ENCODE data around the gene RAB24. TPM values are rescaled to one million over a fixed set of nuclear protein-coding genes. Genes with fewer than 3 reads are reported as not detected.

RAB24 gene
- total and polyA plus RNA-seq, 12 donors = 29.4 to 134 (median 51.6) TPM

DNA sequence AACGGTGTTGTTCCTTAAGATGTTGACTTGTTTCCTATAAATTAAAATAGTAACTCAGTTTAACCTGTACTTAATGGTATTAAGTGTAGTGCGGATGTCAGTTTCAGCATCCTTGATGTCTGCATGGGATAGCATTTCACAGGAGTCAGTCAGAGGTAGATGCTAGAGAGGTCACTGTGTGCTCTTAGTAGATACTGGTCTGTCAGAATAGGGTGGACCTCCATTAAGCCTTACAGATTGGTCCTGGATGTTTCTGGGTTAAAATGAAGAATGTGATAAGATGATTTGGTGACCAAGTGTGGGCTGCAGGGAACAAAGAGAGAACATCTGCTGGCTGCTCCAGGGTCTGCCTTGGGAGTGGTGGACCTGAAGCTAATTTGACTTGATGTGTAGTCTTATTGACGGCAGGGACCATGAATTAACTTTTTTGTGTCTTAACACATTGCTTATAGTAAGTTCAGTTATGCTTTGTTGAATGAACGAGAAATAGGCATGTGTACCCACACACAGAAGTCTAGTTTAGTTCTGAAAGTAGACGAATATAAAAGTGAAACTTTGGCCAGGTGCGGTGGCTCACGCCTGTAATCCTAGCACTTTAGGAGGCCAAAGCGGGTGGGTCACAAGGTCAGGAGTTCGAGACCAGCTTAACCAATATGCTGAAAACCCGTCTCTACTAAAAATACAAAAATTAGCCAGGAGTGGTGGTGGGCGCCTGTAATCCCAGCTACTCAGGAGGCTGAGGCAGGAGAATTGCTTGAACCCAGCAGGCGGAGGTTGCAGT lies 12.5 kb downstream of the RAB24 start:
- no peak for DNase-seq
- Histone ChIP-seq H3K4me3 (no peak overlapping the region), H3K27me3 (no peaks in the 10 kb centered on the region), H3K9me3 (replicated peaks in 1 of 3) (no peaks in the 10 kb centered on the region), H3K36me3 (replicated peaks in 1 of 2) (peaks cover 0 to 94% of the 10 kb centered on the region in 2 donors), H3K4me1 (replicated peaks in 1 of 2) (peaks cover 0 to 1% of the 10 kb centered on the region in 2 donors), H3K27ac (no peak overlapping the region)
- 93 to 95% (median 94%) methylated on average over 12 of the region's 12 CpGs for WGBS, 4 donors
- intact Hi-C loops (cut with DNase I) = no loop called here
- no peak for TF ChIP-seq POLR2A (IDR thresholded peaks at IDR 0.05)
- TF ChIP-seq, protein P1, sequence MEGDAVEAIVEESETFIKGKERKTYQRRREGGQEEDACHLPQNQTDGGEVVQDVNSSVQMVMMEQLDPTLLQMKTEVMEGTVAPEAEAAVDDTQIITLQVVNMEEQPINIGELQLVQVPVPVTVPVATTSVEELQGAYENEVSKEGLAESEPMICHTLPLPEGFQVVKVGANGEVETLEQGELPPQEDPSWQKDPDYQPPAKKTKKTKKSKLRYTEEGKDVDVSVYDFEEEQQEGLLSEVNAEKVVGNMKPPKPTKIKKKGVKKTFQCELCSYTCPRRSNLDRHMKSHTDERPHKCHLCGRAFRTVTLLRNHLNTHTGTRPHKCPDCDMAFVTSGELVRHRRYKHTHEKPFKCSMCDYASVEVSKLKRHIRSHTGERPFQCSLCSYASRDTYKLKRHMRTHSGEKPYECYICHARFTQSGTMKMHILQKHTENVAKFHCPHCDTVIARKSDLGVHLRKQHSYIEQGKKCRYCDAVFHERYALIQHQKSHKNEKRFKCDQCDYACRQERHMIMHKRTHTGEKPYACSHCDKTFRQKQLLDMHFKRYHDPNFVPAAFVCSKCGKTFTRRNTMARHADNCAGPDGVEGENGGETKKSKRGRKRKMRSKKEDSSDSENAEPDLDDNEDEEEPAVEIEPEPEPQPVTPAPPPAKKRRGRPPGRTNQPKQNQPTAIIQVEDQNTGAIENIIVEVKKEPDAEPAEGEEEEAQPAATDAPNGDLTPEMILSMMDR (IDR thresholded peaks at IDR 0.05) = no peak

DNA sequence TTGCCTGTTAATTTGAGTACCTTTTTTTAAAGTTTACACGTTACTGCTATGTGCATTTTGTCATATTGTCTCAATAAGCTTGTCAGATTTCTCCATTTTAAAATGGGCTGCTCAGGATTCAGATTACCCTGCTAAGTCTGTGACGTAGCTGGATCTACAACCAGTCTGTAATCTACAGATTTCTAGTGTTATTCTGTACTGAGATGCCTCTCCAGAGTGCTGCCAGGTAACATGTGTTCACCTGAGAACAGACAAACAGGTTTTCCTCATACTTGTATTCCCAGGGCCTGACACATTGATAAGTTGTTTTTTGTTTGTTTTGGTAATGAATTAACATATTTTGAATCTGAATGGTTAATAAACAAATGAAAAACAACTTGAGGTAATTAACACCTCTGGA lies 15.3 kb downstream of the RAB24 start:
- intact Hi-C loops (cut with DNase I) = no loop called here
- H3K36me3 ChIP-seq (replicated peaks in 1 of 2) = peaks cover 0 to 94% of the 10 kb centered on the region in 2 donors

DNA sequence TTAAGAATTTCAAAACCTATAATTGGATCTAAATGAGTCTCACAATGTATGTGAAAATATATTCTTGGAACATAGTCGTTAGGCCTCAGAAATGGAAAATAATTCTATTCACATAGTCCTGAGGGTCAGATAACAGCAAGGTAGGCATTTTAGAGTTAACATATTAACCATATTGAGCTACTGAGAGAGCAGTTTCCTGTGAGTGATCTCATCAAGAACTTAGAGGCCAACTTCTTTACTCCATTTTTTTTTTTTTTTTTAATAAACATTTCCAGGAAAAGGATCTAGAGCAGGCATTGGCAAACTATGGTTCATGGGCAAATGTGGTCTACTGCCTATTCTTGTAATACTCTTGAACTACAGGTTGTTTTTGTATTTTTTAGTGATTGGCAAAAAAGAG lies 26.6 kb downstream of the RAB24 start:
- WGBS, 4 donors = 42 to 78% (median 68%) methylated on average over 1 of the region's 1 CpG

More for the DNA sequence above, 15.3 kb downstream of the RAB24 start:
- H3K27me3 ChIP-seq = no peaks in the 10 kb centered on the region
- H3K4me1 ChIP-seq (replicated peaks in 1 of 2) = no peaks in the 10 kb centered on the region
- TF ChIP-seq POLR2A (IDR thresholded peaks at IDR 0.05) = no peak
- TF ChIP-seq, protein P1 (IDR thresholded peaks at IDR 0.05) = no peak
- H3K4me3 ChIP-seq = no peak overlapping the region
- DNase-seq = no peak
- WGBS, 4 donors = 89 to 91% (median 90%) methylated on average over 2 of the region's 2 CpGs
- no peaks in the 10 kb centered on the region for H3K9me3 ChIP-seq (replicated peaks in 1 of 3)
- no peak overlapping the region for H3K27ac ChIP-seq

DNA sequence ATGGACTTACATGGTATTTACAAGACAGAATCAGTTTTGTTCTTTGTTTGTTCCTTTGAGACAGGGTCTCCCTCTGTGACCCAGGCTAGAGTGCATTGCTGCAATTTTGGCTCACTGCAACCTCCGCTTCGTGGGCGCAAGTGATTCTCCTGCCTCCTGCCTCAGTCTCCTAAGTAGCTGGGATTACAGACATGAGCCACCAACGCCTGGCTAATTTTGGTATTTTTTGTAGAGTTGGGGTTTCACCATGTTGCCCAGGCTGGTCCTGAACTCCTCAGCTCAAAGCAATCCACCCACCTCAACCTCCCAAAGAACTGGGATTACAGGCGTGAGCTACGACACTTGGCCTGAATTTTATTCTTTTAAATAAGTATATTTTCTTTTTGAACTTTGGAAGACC lies 27.6 kb downstream of the RAB24 start:
- Histone ChIP-seq H3K27me3 (no peaks in the 10 kb centered on the region), H3K36me3 (replicated peaks in 1 of 2) (peaks cover 0 to 63% of the 10 kb centered on the region in 2 donors), H3K4me1 (replicated peaks in 1 of 2) (peaks cover 0 to 12% of the 10 kb centered on the region in 2 donors), H3K4me3 (no peak overlapping the region), H3K9me3 (replicated peaks in 1 of 3) (no peaks in the 10 kb centered on the region), H3K27ac (no peak overlapping the region)
- TF ChIP-seq, protein P1 (IDR thresholded peaks at IDR 0.05) = no peak
- no peak for TF ChIP-seq POLR2A (IDR thresholded peaks at IDR 0.05)
- intact Hi-C loops (cut with DNase I) = loop anchor here in 1 of 2 donors (10.0 kb wide), 1 partner anchor 131 kb away; no protein-coding TSS in a partner anchor
- 90 to 97% (median 95%) methylated on average over 6 of the region's 6 CpGs for WGBS, 4 donors
- no peak for DNase-seq

More for the DNA sequence above, 26.6 kb downstream of the RAB24 start:
- DNase-seq = no peak
- Histone ChIP-seq H3K27ac (peak overlapping the region in 1 of 5 donors; percentile 11), H3K36me3 (replicated peaks in 1 of 2) (peaks cover 0 to 62% of the 10 kb centered on the region in 2 donors), H3K4me1 (replicated peaks in 1 of 2) (peaks cover 0 to 12% of the 10 kb centered on the region in 2 donors), H3K4me3 (no peak overlapping the region), H3K9me3 (replicated peaks in 1 of 3) (no peaks in the 10 kb centered on the region), H3K27me3 (no peaks in the 10 kb centered on the region)
- intact Hi-C loops (cut with DNase I) = loop anchor here in 1 of 2 donors (10.0 kb wide), 1 partner anchor 132 kb away; no protein-coding TSS in a partner anchor
- TF ChIP-seq, protein P1 (IDR thresholded peaks at IDR 0.05) = no peak
- TF ChIP-seq POLR2A (IDR thresholded peaks at IDR 0.05) = no peak
